Measurements from ENCODE around the gene PSMA4.

- TF ChIP-seq CTCF (IDR thresholded peaks at IDR 0.05): no peak
- TF ChIP-seq POLR2A (IDR thresholded peaks at IDR 0.05): no peak
Measured at GRCh38 chr15:78492872-78493271, 47.4 kb upstream of the PSMA4 start.
